Tibial nerve (tissue), 4 donors: ENCODE results near the gene ARHGAP44.

ENCODE experiments used
- EP300 ChIP-seq, 2 donors: sonication (generic); formaldehyde crosslinking; IDR thresholded peaks; one replicate each; pipeline ENCODE4 v1.6.1; 2017; ENCODE audit warnings: antibody characterized with exemption in 2 of 2, mild to moderate bottlenecking in 1 of 2
- TF ChIP-seq, protein P1 (sequence below), 5 experiments: fragments of 200-600 bp in 3 of 5; fragments of 450-650 bp in 2 of 5; sonication (generic) in 3 of 5; IDR thresholded peaks; one replicate each; pipeline ENCODE4 v1.5.1; 2016 to 2019; ENCODE audit warnings: antibody characterized with exemption in 5 of 5, mild to moderate bottlenecking in 3 of 5, moderate library complexity in 2 of 5

DNA sequence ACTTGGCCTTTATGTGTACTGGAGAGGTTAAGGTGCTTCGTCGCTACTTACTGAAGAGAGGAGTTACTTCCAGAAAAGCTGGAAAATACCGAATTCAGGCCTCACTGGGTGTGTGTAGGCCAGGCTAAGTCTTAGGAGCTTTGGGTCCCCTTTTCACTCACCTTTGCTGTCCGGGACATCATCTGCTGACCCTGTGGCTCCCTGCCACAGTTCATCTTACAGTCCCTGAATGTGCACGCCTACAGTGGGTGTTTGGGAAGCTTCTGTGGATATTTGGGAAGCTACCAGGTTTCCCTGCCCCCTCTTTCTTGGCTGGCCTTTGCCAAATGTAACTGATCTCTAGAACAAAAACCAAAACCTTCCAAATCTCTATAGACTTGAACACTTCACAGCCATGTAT is 177.1 kb downstream of the ARHGAP44 start:
- no peak for TF ChIP-seq EP300 (IDR thresholded peaks at IDR 0.05)
- TF ChIP-seq, protein P1, sequence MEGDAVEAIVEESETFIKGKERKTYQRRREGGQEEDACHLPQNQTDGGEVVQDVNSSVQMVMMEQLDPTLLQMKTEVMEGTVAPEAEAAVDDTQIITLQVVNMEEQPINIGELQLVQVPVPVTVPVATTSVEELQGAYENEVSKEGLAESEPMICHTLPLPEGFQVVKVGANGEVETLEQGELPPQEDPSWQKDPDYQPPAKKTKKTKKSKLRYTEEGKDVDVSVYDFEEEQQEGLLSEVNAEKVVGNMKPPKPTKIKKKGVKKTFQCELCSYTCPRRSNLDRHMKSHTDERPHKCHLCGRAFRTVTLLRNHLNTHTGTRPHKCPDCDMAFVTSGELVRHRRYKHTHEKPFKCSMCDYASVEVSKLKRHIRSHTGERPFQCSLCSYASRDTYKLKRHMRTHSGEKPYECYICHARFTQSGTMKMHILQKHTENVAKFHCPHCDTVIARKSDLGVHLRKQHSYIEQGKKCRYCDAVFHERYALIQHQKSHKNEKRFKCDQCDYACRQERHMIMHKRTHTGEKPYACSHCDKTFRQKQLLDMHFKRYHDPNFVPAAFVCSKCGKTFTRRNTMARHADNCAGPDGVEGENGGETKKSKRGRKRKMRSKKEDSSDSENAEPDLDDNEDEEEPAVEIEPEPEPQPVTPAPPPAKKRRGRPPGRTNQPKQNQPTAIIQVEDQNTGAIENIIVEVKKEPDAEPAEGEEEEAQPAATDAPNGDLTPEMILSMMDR (IDR thresholded peaks at IDR 0.05), result no peak
